HG03439 (cell line): Measurements from ENCODE around the gene APOOL.
"Not testable (repeated sequence)": the region's sequence is repeated elsewhere in the genome, so short reads cannot be mapped to it uniquely, and the experiment has no call there.

Experiments used
- ATAC-seq: cut with Tn5 transposase; IDR thresholded peaks from one replicate; pipeline ENCODE4 v1.9.1; 2021; ENCODE audit warnings: mild to moderate bottlenecking, moderate library complexity; ENCODE audit not compliant: unreplicated experiment

The APOOL gene

GRCh38 chrX:85077247-85077646 is 73.6 kb downstream of the APOOL start:
- not testable (repeated sequence) for ATAC-seq

- no peak for ATAC-seq
Measured at GRCh38 chrX:85084770-85085393, 81.2 kb downstream of the APOOL start.

GRCh38 chrX:85089321-85089840 is 85.7 kb downstream of the APOOL start:
- no peak for ATAC-seq

DNA sequence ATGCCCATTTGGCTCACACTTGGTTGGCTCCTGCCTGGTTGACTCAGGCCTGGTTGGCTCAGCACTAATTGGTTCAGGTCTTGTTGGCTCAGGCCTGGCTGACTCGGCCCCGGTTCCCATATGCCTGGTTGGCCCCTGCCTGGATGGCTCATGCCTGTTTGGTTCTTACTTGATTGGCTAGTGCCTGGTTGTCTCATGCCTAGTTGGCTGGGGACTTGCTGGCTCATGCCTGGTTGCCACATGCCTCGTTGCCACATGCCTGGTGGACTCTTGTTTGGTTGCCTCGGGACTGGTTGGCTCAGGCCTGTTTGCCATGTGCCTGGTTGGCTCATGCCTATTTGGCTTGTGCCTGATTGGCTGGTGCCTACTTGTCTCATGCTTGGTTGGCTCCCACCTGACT is 103.7 kb downstream of the APOOL start:
- no peak for ATAC-seq

- ATAC-seq: no peak
Measured at GRCh38 chrX:85108165-85108564, 104.5 kb downstream of the APOOL start.

DNA sequence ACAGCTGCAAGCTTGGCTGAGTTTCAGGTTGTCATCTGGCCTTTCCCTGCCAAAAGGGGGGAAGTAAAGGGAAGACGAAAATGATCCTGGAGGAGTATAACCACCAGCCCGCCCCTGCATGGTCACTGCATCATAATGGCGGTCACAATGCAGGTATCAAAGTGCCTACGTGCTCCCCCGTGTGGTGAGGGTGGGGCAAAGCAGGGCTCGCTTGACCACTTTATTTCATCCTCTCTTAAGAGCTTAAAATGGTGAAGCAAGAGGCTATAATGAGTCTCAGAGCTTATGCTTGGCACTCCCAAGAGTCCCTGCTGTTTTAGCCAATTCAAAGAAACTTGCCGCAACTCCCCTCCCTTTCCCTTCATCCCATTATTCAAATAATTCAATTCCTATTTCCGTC is 105.6 kb downstream of the APOOL start:
- ATAC-seq: no peak

DNA sequence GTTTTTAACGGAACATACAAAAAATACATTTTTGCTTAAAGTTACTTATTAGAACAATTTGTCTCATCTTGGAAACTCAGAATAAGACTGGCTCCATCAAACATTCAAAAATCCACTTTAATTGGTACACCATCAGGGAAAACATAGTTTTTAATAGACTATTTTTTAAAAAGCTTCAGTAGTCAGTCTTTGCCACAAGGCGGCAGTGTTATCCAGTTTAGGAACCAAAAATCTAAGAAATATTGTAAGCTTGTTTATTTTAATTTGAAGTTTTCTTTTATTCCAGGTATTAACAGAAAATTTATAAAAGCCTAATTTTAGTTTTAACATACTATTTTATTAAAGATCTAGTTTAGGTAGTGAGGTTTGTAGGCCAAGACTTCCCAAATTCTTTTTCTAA is 107.7 kb downstream of the APOOL start:
- ATAC-seq: no peak

GRCh38 chrX:85112293-85112692 is 108.6 kb downstream of the APOOL start:
- no peak for ATAC-seq

- no peak for ATAC-seq
Measured at GRCh38 chrX:85113746-85114145, 110.1 kb downstream of the APOOL start.

DNA sequence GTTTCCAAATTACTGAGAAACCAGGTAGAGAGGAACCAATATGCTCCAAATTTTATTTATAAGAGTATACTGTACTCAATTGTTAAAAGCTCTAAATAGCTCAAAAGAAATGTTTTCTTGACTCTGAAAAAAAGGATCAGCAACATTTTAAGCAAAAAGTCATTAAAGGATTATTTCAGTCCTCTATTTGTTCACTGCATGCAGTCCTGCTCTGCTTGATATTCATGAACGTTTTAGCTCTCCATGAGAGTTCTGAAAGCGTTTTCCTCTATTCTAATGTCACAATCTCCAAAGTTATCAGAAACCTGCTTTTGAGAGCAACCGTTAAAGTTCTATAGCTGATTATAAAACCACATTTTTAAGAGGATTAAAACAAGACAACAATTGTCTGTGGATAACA is 110.5 kb downstream of the APOOL start:
- no peak for ATAC-seq

GRCh38 chrX:85114776-85115175 is 111.1 kb downstream of the APOOL start:
- no peak for ATAC-seq

- ATAC-seq: no peak
Measured at GRCh38 chrX:85115252-85115651, 111.6 kb downstream of the APOOL start.

- ATAC-seq: no peak
Measured at GRCh38 chrX:85136409-85136808, 132.7 kb downstream of the APOOL start.

GRCh38 chrX:85139422-85139821 is 135.7 kb downstream of the APOOL start:
- no peak for ATAC-seq

GRCh38 chrX:85140964-85141363 is 137.3 kb downstream of the APOOL start:
- ATAC-seq: no peak
